DND-41 (cell line): ENCODE measurements around the gene APPBP2.

Experiments used
- ATAC-seq: fragments of 200-7000 bp; cut with Tn5 transposase; 3 replicates; pipeline ENCODE4 v1.9.1; 2021; ENCODE audit warnings: low read depth; ENCODE audit not compliant: insufficient read depth
- DNase-seq: peaks from one replicate; pipeline ENCODE4 v3.0.0-alpha.2; 2020
- H2AFZ ChIP-seq: 2 replicates; pipeline ENCODE4 v1.6.0; 2012; ENCODE audit warnings: low read depth, low read length
- H3K27ac ChIP-seq: 2 replicates; pipeline ENCODE4 v1.5.1; 2012; ENCODE audit warnings: low read length, inconsistent platforms
- H3K27me3 ChIP-seq: fragments of 200-600 bp; sonication (generic); 2 replicates; pipeline ENCODE4 v1.6.0; 2012; ENCODE audit warnings: low read length, mild to moderate bottlenecking, inconsistent platforms; ENCODE audit not compliant: insufficient read depth, poor library complexity
- H3K36me3 ChIP-seq: 2 replicates; pipeline ENCODE4 v1.5.1; 2012; ENCODE audit warnings: low read length, inconsistent platforms; ENCODE audit not compliant: insufficient read depth
- H3K4me1 ChIP-seq: 2 replicates; pipeline ENCODE4 v1.5.1; 2012; ENCODE audit warnings: mild to moderate bottlenecking, low read length; ENCODE audit not compliant: insufficient read depth
- H3K4me2 ChIP-seq: 2 replicates; pipeline ENCODE4 v1.6.0; 2012; ENCODE audit warnings: mild to moderate bottlenecking, moderate library complexity, low read length, inconsistent platforms; ENCODE audit not compliant: insufficient read depth
- H3K4me3 ChIP-seq, 2 experiments: fragments of 200-600 bp in 1 of 2; shearing (Covaris generic) in 1 of 2; 2 replicates each; pipeline ENCODE4 v1.5.1; 2012 to 2016; ENCODE audit warnings: inconsistent platforms in 2 of 2, low read length in 2 of 2, mild to moderate bottlenecking in 2 of 2, low read depth in 1 of 2, moderate library complexity in 1 of 2
- H3K79me2 ChIP-seq: 2 replicates; pipeline ENCODE4 v1.6.0; 2012; ENCODE audit warnings: low read length, inconsistent platforms; ENCODE audit not compliant: insufficient read depth
- H3K9ac ChIP-seq: 2 replicates; pipeline ENCODE4 v1.6.0; 2012; ENCODE audit warnings: low read depth, mild to moderate bottlenecking, inconsistent platforms, low read length, moderate library complexity
- H3K9me3 ChIP-seq: 2 replicates; pipeline ENCODE4 v1.5.1; 2012; ENCODE audit warnings: low read length, moderate library complexity, mild to moderate bottlenecking, inconsistent platforms; ENCODE audit not compliant: insufficient read depth, severe bottlenecking
- H4K20me1 ChIP-seq: 2 replicates; pipeline ENCODE4 v1.6.0; 2012; ENCODE audit warnings: low read length; ENCODE audit not compliant: insufficient read depth
- CTCF ChIP-seq: IDR thresholded peaks from 2 replicates; pipeline ENCODE4 v1.5.1; 2012; ENCODE audit warnings: borderline replicate concordance, low read length, moderate library complexity, mild to moderate bottlenecking; ENCODE audit not compliant: poor library complexity, severe bottlenecking; ENCODE audit errors: extremely low read depth
- EZH2 ChIP-seq: IDR thresholded peaks from 3 replicates; pipeline ENCODE4 v1.6.1; 2012; ENCODE audit warnings: borderline replicate concordance, low read depth, mild to moderate bottlenecking, moderate library complexity, low read length, inconsistent platforms; ENCODE audit not compliant: severe bottlenecking

The APPBP2 gene

GRCh38 chr17:60534010-60534555 is 8.0 kb upstream of the APPBP2 start:
- no peak overlapping the region for H3K4me2 ChIP-seq
- no peaks in the 10 kb centered on the region for H4K20me1 ChIP-seq
- no peak overlapping the region for H3K4me3 ChIP-seq
- no peaks in the 10 kb centered on the region for H3K27me3 ChIP-seq
- TF ChIP-seq CTCF = no peak
- TF ChIP-seq EZH2 = no peak
- DNase-seq (no peak), ATAC-seq (no peak)
- H3K27ac ChIP-seq = no peak overlapping the region
- H3K36me3 ChIP-seq = no peaks in the 10 kb centered on the region
- no peak overlapping the region for H2AFZ ChIP-seq
- no peaks in the 10 kb centered on the region for H3K79me2 ChIP-seq
- H3K9ac ChIP-seq = no peak overlapping the region
- H3K4me1 ChIP-seq = no peaks in the 10 kb centered on the region
- H3K9me3 ChIP-seq = no peaks in the 10 kb centered on the region

GRCh38 chr17:60529806-60530205 is 3.8 kb upstream of the APPBP2 start:
- Histone ChIP-seq H3K4me3 (no peak overlapping the region), H3K9me3 (no peaks in the 10 kb centered on the region), H4K20me1 (peaks cover 5% of the 10 kb centered on the region; the same call in 1 of the 2 replicates), H3K27ac (no peak overlapping the region), H2AFZ (no peak overlapping the region), H3K4me2 (no peak overlapping the region), H3K9ac (no peak overlapping the region), H3K4me1 (peaks cover 8% of the 10 kb centered on the region), H3K36me3 (no peaks in the 10 kb centered on the region; the same call in 1 of the 2 replicates), H3K27me3 (no peaks in the 10 kb centered on the region), H3K79me2 (peaks cover 24% of the 10 kb centered on the region)
- DNase-seq = no peak
- TF ChIP-seq EZH2 = no peak
- TF ChIP-seq CTCF = no peak
- ATAC-seq = no peak

GRCh38 chr17:60528828-60529227 is 2.8 kb upstream of the APPBP2 start:
- Histone ChIP-seq H3K9ac (no peak overlapping the region), H4K20me1 (peaks cover 7% of the 10 kb centered on the region; the same call in 1 of the 2 replicates), H3K4me2 (no peak overlapping the region), H3K27me3 (no peaks in the 10 kb centered on the region), H3K27ac (no peak overlapping the region), H3K4me3 (no peak overlapping the region), H3K36me3 (no peaks in the 10 kb centered on the region; the same call in 1 of the 2 replicates), H2AFZ (no peak overlapping the region), H3K4me1 (peaks cover 18% of the 10 kb centered on the region), H3K79me2 (peaks cover 34% of the 10 kb centered on the region), H3K9me3 (no peaks in the 10 kb centered on the region)
- TF ChIP-seq CTCF (no peak), EZH2 (no peak)
- ATAC-seq = no peak
- no peak for DNase-seq
